WI38 (cell line): ENCODE results near the gene ACTR3.

Experiments used
- H3K4me3 ChIP-seq: 2 replicates; pipeline ENCODE4 v1.5.1; 2011; ENCODE audit warnings: low read depth, mild to moderate bottlenecking, control low read depth, low read length
- CTCF ChIP-seq: IDR thresholded peaks from 2 replicates; pipeline ENCODE4 v1.5.1; 2012; ENCODE audit warnings: low read depth, mild to moderate bottlenecking, control low read depth, low read length

Gene ACTR3

GRCh38 chr2:113848758-113849415 is 41.0 kb upstream of the ACTR3 start:
- H3K4me3 ChIP-seq, result no peak overlapping the region
- TF ChIP-seq CTCF, result no peak

GRCh38 chr2:113850687-113851086 is 39.2 kb upstream of the ACTR3 start:
- H3K4me3 ChIP-seq, result no peak overlapping the region
- TF ChIP-seq CTCF, result no peak

- no peak for TF ChIP-seq CTCF
- no peak overlapping the region for H3K4me3 ChIP-seq
Observed at GRCh38 chr2:113851640-113852039, 38.2 kb upstream of the ACTR3 start.

GRCh38 chr2:113854208-113854607 is 35.7 kb upstream of the ACTR3 start:
- no peak for TF ChIP-seq CTCF
- no peak overlapping the region for H3K4me3 ChIP-seq

- no peak overlapping the region for H3K4me3 ChIP-seq
- no peak for TF ChIP-seq CTCF
Observed at GRCh38 chr2:113854970-113855740, 34.7 kb upstream of the ACTR3 start.

- TF ChIP-seq CTCF, result no peak
- no peak overlapping the region for H3K4me3 ChIP-seq
Observed at GRCh38 chr2:113857464-113857863, 32.4 kb upstream of the ACTR3 start.

GRCh38 chr2:113858764-113859163 is 31.1 kb upstream of the ACTR3 start:
- no peak overlapping the region for H3K4me3 ChIP-seq
- no peak for TF ChIP-seq CTCF
